Head of caudate nucleus (tissue), 42 donors: ENCODE measurements around the gene TLE3.
A peak's percentile ranks its signal among the peaks of the same experiment; 100 is the strongest.

ENCODE experiments used
- DNase-seq, 42 donors: peaks; one replicate each; pipeline versions ENCODE4 v3.0.0 to v3.0.0-alpha.2; 2020 to 2021; ENCODE audit warnings: mixed read lengths in 7 of 42
- intact Hi-C: fragments of 100-400 bp; cut with DNase I; formaldehyde crosslinking; loops from one replicate; pipeline ENCODE4 v1.15.0; 2022

The TLE3 gene

DNA sequence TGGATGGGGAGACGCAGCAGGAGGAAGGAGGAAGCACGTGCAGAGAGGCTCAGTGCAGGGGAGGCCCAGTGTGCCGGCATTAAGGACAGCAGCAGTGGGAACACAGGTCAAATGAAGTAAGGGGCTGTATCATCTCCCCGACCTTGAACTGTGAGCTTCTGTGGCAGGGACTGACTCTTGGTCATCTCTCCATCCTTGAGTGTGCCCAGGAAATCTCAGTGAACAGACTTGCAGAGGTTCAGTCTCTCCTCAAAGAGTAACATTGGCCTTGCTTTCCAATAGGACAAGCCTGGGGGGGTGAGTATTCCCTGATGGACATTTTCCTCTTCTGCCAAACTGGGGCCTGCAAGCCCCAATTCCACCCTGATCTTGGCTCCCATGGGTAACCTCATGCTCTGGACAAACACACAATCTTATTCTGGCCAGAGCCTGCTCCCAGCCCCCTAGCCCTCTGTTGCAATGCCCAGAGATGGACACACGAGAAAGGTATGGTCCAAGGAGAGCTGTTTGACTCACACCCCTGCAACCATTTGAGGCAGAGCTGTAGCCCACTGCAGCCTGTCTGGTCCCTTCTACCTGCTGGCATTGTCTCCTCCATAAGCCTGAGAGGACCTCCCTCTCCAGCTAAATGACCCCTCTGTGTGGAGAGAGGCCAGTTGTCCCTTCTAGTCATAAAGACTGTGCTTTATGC is 50.9 kb downstream of the TLE3 start:
- intact Hi-C loops: no loop called here
- peak in 6 of 42 donors; percentile 3 to 18 (median 12) for DNase-seq

DNA sequence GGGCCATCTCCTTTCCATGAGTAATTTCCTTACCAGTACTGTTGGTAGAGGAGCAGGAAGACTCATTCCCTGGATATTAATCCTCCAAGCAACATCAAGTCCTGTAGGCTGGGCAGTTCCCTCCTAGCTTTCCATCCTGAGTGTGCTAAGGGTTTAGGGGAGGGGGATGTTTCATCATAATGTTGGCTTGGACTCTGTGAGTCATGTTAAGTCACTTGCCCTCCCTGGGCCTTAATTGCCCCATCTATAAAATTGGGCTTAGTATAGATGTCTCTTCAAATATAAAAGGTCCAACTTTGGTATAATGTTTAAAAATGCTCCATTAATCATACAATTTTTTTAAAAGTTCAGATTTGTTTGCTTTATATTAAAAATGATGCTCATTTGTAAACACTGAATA is 52.7 kb downstream of the TLE3 start:
- intact Hi-C loops: no loop called here
- no peak for DNase-seq

DNA sequence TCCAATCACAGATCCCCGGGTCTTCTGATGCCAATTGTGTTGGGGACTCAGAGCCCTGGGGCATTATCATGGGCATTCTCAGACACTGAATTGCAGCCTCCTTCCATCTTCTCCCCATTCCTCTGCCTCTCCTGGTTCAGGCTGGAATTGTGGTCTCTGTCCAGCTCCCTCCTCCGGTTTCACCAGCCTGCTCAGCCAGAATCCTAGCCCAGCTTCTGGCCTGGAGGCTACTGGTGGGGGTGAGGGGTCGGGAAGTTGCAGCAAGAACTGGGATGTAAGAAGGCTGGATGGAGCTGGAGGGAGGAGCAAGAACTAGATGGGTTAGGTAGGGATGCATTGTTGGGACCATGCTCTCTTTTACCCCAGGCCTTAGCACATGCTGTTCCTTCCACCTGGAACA is 53.5 kb downstream of the TLE3 start:
- intact Hi-C loops: no loop called here
- DNase-seq: peak in 2 of 42 donors; percentile 7 to 10

DNA sequence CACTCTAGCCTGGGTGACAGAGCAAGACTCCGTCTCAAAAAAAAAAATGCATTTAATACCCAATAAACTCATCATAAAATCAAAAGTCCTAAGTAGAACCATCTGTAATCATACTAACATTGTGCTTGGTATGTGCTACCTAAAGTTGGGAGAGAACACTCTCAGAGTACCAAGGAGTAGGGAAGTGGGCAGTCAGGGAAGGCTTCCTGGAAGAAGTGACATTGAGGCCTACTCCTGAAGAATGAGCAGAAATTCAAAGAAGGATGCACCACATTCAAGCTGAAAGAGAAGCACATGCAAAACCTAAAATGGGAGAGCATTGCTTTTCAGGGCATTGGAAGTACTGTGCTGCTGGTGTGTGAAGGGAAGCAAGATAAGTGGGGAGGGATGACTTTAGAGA is 54.1 kb downstream of the TLE3 start:
- DNase-seq: no peak
- intact Hi-C loops: no loop called here

DNA sequence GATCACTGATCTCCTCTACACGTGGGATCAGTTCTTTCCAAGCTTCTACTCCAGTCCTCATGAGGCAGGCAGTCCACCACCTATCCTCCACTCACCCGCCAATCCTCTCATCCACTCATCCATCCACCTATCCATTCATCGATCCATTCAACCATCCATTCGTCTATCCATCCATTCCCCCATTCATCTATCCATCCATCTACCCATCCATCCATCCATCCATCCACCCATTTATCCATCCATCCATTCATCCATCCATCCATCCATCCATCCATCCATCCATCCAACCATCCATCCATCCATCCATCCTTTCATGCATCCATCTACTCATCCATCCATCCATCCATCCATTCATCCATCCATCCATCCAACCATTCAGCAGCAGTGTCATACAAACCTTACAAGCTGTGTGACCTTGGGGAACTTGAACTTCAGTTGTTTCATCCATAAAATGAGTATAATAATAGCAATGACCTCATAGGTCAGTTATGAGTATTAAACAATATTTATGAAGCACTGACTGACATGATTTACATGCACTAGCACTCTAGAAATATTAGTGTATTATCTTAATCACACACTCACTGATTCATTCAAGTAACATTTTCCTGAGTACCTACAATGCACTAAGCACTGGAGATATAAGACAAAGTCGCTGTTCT is 55.0 kb downstream of the TLE3 start:
- no peak for DNase-seq
- intact Hi-C loops: no loop called here

DNA sequence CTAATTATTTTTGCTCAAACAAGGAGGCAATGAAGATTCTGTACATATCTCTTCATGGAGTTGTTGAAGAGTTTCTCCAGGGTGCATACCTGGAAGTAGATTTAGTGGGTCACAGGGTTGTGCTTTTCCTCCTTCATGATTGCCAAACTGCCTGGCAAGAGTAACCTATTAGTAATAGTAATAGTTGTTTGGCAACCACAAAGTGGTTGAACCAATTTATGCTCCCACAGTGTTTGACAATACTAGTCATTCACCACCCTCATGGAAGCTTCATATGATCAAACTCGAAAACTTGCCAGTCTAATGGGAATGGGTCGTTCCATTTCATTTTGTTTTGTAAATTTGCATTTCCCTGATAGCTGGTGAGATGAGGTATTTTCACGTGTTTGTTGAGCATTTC is 57.8 kb downstream of the TLE3 start:
- intact Hi-C loops: no loop called here
- no peak for DNase-seq

DNA sequence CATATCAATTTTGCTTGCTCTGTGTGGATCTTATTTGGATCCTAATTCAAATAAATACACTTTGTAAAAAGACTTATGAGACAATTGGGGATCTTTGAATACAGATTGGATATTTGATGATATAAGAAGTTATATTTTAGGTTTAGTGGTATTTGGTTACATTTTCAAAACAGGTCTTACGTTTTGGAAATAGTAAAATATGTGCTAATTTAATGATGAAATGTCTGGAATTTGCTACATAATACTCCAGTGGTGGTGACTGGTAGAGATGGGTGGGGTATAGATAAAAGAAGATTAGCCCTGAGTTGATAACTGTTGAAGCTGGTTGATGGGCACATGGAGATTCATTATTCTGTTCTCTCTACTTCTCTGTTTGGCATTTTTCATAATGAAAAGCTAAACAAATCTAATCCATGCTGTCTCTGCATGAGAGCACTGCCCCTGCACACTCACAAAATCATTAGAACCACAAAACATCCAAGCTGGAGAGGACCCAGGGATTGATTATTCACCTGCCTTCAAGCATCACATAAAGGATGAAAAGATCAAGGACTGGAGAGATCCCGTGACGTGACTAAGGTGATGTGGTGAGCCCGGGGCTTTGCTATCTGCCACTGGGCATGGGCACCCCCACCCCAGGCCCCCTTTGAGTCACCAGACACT is 58.9 kb downstream of the TLE3 start:
- DNase-seq: peak in 2 of 42 donors; percentile 9 to 29
- intact Hi-C loops: no loop called here

DNA sequence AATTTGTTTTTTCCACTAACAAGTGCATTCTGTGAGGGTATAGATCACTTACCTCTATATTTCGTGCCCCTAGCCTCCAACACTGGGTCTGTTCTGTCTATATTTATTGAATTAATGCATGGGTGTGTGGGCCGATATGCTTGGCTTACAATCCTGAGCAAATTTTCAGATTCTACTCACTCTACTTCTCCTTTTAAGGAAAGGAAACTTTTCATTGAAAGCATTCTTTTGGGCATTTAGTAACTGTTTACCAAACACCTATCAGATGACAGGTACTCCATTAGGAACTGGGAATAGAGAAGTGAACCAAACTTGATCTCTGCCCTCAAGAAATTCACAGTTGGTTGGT is 60.5 kb downstream of the TLE3 start:
- DNase-seq: no peak
- intact Hi-C loops: no loop called here

DNA sequence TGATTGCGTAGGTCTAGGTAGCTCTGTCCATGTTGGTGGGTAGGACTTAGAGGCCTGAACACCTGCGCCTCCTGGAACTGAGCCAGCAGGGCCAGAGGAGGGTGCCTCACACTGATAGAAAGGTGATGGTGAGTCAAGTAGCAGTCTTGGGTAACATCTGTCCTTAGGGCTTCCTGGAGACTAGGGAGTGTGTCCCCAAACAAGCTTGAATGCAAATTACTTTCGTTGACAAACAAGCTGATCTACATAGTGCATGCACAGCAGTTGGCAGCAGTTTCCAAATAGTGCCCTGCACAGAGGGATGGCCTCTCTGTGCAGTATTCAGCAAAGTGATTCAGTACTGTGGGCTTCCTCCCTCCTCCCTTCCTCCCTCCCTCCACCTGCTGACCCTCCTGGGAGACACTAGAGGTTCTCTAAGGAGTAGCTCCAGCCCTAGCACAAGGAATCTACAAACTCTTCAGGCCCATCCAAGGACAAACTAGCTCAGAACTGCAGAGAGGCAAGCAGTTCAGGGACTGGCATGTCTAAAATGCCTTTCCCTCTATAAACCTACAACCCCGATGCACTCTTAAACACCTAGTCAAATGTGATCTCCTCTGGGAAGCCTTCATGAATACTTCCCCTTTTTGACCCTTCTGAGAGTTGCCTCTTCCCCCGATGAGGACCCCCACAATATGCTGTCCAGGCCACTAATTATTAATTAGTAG is 61.0 kb downstream of the TLE3 start:
- DNase-seq: peak in 3 of 42 donors; percentile 0 to 27 (median 3)
- intact Hi-C loops: no loop called here

DNA sequence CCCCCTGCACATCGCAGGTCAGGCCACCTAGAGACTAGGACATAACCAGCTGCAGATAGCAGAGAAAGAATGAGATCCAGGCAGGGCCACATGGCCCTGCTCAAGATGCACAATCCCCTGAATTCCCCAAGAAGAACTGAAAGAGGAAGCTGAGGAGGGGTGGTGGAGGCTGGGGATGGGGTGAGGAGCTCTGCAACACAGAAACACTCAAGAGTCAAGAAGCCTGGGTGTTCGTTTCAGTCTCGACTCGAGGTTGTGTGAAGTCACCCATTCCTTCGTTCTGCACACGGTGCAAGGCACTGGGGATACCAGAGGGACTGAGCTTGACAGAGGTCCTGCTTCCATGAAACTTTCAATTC is 62.0 kb downstream of the TLE3 start:
- intact Hi-C loops: no loop called here
- DNase-seq: peak in 6 of 42 donors; percentile 15 to 31 (median 26)

DNA sequence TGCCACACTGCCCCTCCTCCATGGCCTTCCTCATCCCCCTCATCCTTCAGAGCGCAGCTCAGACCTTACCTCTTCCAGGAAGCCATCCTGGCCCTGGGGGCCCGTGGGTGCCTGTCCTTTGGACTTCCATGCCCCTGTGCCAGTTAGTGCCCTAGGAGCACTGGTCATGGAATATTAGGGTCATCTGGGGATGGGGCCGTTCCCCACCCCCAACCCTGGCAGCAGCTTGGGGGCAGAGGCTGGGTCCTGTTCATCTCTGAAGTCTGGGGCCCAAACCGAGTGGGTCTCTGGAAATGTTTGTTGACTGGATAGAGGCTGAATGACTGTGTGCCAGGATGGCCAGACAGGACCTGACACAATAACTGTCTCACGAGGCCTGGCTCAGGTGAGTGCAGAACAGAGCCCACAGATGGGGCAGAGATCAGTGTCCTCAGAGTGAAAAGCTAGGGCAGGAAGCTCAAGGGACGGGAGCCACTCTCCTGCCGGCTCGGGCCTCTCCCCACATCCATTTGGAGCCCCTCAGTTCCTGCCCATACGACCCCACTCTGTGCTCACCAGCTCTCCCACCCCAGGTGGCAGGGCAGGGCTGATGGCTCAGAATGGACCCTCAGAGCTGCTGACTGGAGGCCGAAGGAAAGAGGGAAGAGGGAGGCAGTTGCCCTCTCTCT is 62.5 kb downstream of the TLE3 start:
- DNase-seq: no peak

DNA sequence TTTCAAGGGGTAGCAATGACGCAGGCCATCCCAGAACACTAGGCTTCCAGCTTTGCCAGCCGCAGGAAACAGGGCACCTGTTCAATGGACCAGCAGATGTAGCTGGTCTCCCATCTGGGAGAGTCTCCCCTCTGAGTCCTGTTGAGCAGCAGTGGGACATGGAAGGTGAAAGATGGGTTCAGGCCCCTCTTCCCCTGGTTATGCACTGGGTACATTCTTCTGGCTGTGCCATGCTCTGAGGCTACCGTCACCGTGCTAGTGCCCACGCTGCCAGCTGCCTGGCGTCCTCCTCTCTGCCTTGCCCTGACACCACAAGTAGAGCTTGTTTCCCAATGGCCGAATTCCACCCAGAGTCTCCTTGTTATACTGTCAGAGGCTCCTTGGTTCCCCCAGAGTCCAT is 63.1 kb downstream of the TLE3 start:
- intact Hi-C loops: no loop called here

More for the DNA sequence above, 62.5 kb downstream of the TLE3 start:
- intact Hi-C loops: no loop called here

DNA sequence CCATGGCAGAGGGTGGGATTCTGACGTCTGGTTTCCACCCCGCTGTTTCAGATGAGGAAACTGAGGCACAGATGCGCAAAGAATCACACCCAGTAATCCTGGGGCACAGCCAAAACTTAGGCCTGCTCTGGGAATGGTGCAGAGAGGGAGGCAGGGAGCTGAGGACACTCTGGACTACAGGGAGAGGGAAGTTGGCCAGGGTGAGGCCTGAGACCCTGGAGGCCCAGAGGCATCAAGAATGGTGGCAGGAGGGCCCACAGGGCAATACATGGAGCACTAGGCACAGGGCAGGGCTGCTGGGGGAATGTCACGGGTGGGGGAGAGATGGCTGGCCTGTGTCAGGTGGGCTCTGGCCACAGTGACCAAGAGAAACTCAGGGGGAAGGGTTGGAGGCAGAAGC is 63.6 kb downstream of the TLE3 start:
- intact Hi-C loops: no loop called here

More for the DNA sequence above, 63.1 kb downstream of the TLE3 start:
- peak in 2 of 42 donors; percentile 1 to 5 for DNase-seq

DNA sequence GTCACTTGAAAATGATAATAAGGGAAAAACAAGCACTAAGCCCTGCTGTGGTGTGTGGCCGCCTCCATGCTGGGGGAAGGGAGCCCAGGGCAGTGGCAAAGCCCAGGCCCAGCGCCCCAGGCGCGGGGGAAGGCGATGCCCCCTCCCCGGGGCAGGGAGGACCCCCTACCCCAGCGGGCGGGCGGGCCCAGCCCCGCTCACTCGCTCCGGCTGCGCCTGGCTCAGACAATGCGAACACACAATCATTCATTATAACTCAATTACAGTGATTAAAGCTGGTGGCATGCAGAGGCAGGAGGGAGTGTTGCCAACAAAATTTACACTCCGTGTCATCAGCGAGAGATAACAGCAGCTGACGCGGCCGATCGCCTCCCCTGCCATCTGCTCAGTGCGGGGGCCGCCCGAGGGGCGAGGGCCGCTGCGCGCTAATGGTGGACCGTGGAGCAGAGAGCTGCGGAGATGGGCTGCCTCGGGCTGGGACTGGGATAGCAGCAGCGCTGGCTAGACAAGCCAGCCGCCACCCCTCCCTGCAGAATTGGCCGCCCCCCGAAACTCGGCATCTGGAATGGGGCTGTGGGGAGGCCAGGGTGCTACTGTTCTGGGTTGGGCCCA is 64.1 kb downstream of the TLE3 start:
- intact Hi-C loops: no loop called here
- peak in 4 of 42 donors; percentile 9 to 37 (median 12) for DNase-seq

More for the DNA sequence above, 63.6 kb downstream of the TLE3 start:
- peak in 1 of 42 donors; percentile 5 for DNase-seq

DNA sequence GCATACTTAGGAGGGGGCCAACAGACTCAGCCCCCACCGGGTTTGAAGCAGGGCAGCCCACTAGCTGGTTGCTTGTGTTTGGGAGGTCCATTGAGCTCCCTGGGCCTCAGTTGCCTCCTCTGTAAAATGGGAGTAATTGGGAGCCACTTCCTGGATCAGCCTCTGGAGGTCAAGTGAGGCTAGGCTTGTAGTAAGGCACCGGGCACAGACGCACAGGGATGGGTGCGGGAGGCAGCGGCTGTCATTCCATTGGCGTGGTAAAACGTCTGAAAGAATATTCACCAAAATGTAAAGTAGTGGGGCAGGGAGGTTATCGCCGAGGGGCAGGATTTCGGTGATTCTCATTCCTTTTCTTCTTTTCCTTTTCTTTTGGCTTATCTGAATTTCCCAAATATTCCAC is 64.6 kb downstream of the TLE3 start:
- DNase-seq: no peak
- intact Hi-C loops: no loop called here

DNA sequence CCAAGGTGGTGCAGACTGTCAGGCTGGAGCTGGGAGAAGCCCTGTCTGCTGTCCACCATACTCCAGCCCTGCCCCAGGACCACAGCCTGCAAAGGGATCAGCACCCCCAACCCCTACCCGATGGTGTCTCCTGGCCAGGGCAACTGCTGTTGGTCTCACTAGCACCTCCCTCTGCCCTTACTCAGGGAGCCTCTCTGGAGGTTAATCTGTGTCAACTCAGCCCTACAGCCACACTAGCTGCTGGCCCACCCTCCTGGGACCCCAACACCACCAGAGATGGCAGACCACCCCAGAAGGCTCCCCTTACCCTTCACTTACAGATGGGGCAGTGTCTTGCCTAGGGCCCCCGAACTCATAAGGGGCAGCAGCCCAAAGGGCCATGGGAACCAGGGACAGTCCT is 65.2 kb downstream of the TLE3 start:
- DNase-seq: no peak
- intact Hi-C loops: no loop called here

DNA sequence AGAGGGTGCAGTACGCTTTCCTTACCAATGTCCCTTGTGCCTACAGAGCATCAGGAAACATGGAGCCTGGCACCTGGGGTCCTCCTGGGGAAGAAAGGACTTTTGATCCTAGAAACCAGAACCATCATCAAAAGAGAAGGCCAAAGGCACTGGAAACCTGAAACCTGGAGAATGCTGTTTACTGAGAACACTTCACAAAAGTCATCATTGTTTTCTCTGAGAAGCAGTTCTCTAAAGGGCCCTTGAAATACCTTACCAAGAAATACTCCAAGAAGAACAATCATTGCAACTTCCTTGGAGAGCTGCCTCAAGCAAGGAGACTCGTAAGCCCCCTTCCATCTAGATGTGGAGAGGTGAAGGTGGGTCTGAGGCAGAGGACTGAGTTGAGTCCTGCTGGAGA is 66.0 kb downstream of the TLE3 start:
- DNase-seq: peak in 1 of 42 donors; percentile 0
- intact Hi-C loops: no loop called here

DNA sequence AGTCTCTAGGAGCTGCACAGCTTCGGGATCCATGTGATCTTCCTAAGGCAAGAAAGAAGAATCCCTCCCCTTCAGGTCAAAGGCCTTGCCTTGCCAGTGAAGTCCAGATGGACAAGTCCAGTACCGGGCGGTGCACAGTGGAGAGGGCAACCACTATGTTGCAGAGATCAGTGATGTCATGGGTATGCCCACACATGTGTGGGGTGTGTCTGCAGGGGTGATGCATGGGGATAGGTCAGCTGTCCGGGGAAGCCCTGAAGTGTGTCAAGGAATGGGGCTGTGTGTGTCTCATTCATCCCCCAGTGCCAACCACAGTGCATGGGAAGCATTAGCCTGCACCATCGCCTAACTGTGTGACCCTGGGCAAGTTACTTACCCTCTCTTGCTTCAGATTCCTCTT is 66.5 kb downstream of the TLE3 start:
- intact Hi-C loops: no loop called here
- DNase-seq: peak in 1 of 42 donors; percentile 1

DNA sequence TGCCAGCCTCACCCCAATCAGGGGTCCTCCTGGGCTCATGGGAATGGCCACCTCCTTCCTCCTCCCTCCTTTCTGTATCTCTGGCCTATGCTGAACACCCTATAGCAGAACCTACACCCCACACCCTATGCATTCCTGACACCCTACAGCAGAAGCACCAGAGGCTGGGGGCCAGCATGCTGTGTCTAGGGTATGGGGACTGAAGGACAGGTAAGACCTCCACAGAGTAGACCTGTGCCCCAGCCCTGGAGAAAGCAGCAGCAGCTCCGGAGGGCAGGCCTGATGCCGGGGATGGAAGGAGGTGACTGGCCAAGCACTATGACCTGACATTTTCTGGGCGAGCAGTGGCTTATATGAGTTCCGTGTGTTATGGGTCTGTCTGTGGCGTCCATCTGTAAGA is 66.9 kb downstream of the TLE3 start:
- intact Hi-C loops: no loop called here
- DNase-seq: no peak
